ENCODE results near the gene OPTC. TPM values are rescaled to one million over a fixed set of nuclear protein-coding genes. Genes with fewer than 3 reads are reported as not detected.

Gene OPTC
- total RNA-seq, 3 donors from 2014 or later (not counting 1 experiment from before 2014, with no cell fraction given), result not detected

GRCh38 chr1:203491664-203492063 is 2.3 kb upstream of the OPTC start:
- Histone ChIP-seq H3K4me3 (ENCODE audit: low read length) (no peak overlapping the region), H3K27me3 (ENCODE audit: control insufficient read depth, insufficient read depth, low read length) (no peaks in the 10 kb centered on the region), H3K27ac (ENCODE audit: low read length) (no peak overlapping the region), H3K4me1 (ENCODE audit: control insufficient read depth, insufficient read depth, low read length) (peaks cover 14% of the 10 kb centered on the region), H3K36me3 (ENCODE audit: control insufficient read depth, insufficient read depth, low read length) (no peaks in the 10 kb centered on the region), H3K9me3 (ENCODE audit: control insufficient read depth, insufficient read depth, low read length) (no peaks in the 10 kb centered on the region)
- Mint-ChIP-seq H3K36me3 (no peaks in the 10 kb centered on the region), H3K9me3 (no peaks in the 10 kb centered on the region), H3K27me3 (ENCODE audit: low read depth in 2 of 2) (peaks cover 10 to 16% of the 10 kb centered on the region in 2 donors), H3K4me1 (peaks cover 0 to 6% of the 10 kb centered on the region in 2 donors), H3K4me3 (no peak overlapping the region), H3K27ac (no peak overlapping the region)
- TF ChIP-seq CTCF (IDR thresholded peaks at IDR 0.05), result no peak
- no peak for ATAC-seq
- WGBS (ENCODE audit: insufficient coverage), result 91% methylated on average over 9 of the region's 9 CpGs
- intact Hi-C loops (cut with micrococcal nuclease), result no loop called here
- no peak for DNase-seq

- no peaks in the 10 kb centered on the region for H3K36me3 Mint-ChIP-seq
- Histone ChIP-seq H3K4me3 (ENCODE audit: low read length) (no peak overlapping the region), H3K4me1 (ENCODE audit: control insufficient read depth, insufficient read depth, low read length) (peaks cover 12% of the 10 kb centered on the region), H3K36me3 (ENCODE audit: control insufficient read depth, insufficient read depth, low read length) (no peaks in the 10 kb centered on the region), H3K9me3 (ENCODE audit: control insufficient read depth, insufficient read depth, low read length) (no peaks in the 10 kb centered on the region), H3K27ac (ENCODE audit: low read length) (no peak overlapping the region), H3K27me3 (ENCODE audit: control insufficient read depth, insufficient read depth, low read length) (no peaks in the 10 kb centered on the region)
- no peak for DNase-seq
- no peak for ATAC-seq
- no peaks in the 10 kb centered on the region for H3K9me3 Mint-ChIP-seq
- peaks cover 0 to 5% of the 10 kb centered on the region in 2 donors for H3K4me1 Mint-ChIP-seq
- TF ChIP-seq CTCF (IDR thresholded peaks at IDR 0.05), result no peak
- 81% methylated on average over 8 of the region's 8 CpGs for WGBS (ENCODE audit: insufficient coverage)
- H3K27ac Mint-ChIP-seq, result no peak overlapping the region
- intact Hi-C loops (cut with micrococcal nuclease), result no loop called here
- H3K27me3 Mint-ChIP-seq (ENCODE audit: low read depth in 2 of 2), result peaks cover 11 to 16% of the 10 kb centered on the region in 2 donors
- no peak overlapping the region for H3K4me3 Mint-ChIP-seq
Observed at GRCh38 chr1:203492082-203492747, 1.7 kb upstream of the OPTC start.

- Histone ChIP-seq H3K4me3 (ENCODE audit: low read length) (no peak overlapping the region), H3K9me3 (ENCODE audit: control insufficient read depth, insufficient read depth, low read length) (no peaks in the 10 kb centered on the region), H3K27me3 (ENCODE audit: control insufficient read depth, insufficient read depth, low read length) (no peaks in the 10 kb centered on the region), H3K36me3 (ENCODE audit: control insufficient read depth, insufficient read depth, low read length) (no peaks in the 10 kb centered on the region), H3K27ac (ENCODE audit: low read length) (no peak overlapping the region), H3K4me1 (ENCODE audit: control insufficient read depth, insufficient read depth, low read length) (peaks cover 7% of the 10 kb centered on the region)
- no peak overlapping the region for H3K4me3 Mint-ChIP-seq
- H3K9me3 Mint-ChIP-seq, result no peaks in the 10 kb centered on the region
- no peak overlapping the region for H3K27ac Mint-ChIP-seq
- peaks cover 11 to 16% of the 10 kb centered on the region in 2 donors for H3K27me3 Mint-ChIP-seq (ENCODE audit: low read depth in 2 of 2)
- no peaks in the 10 kb centered on the region for H3K4me1 Mint-ChIP-seq
- intact Hi-C loops (cut with micrococcal nuclease), result no loop called here
- no peaks in the 10 kb centered on the region for H3K36me3 Mint-ChIP-seq
- ATAC-seq (no peak), DNase-seq (no peak)
- no peak for TF ChIP-seq CTCF (IDR thresholded peaks at IDR 0.05)
- 92% methylated on average over 5 of the region's 6 CpGs for WGBS (ENCODE audit: insufficient coverage)
Observed at GRCh38 chr1:203492748-203493130, 1.2 kb upstream of the OPTC start.

- WGBS (ENCODE audit: insufficient coverage), result 83% methylated on average over 7 of the region's 7 CpGs
- Histone ChIP-seq H3K36me3 (ENCODE audit: control insufficient read depth, insufficient read depth, low read length) (no peaks in the 10 kb centered on the region), H3K4me1 (ENCODE audit: control insufficient read depth, insufficient read depth, low read length) (no peaks in the 10 kb centered on the region), H3K4me3 (ENCODE audit: low read length) (no peak overlapping the region), H3K27me3 (ENCODE audit: control insufficient read depth, insufficient read depth, low read length) (no peaks in the 10 kb centered on the region), H3K27ac (ENCODE audit: low read length) (no peak overlapping the region), H3K9me3 (ENCODE audit: control insufficient read depth, insufficient read depth, low read length) (no peaks in the 10 kb centered on the region)
- ATAC-seq (no peak), DNase-seq (no peak)
- H3K27me3 Mint-ChIP-seq (ENCODE audit: low read depth in 2 of 2), result peaks cover 11 to 14% of the 10 kb centered on the region in 2 donors
- no peaks in the 10 kb centered on the region for H3K36me3 Mint-ChIP-seq
- no peak overlapping the region for H3K27ac Mint-ChIP-seq
- no peaks in the 10 kb centered on the region for H3K4me1 Mint-ChIP-seq
- H3K4me3 Mint-ChIP-seq, result no peak overlapping the region
- TF ChIP-seq CTCF (IDR thresholded peaks at IDR 0.05), result no peak
- H3K9me3 Mint-ChIP-seq, result no peaks in the 10 kb centered on the region
- intact Hi-C loops (cut with micrococcal nuclease), result no loop called here
Observed at GRCh38 chr1:203495845-203496244, 1.9 kb downstream of the OPTC start.
